ENCODE results near the gene CERS3. TPM values are rescaled to one million over a fixed set of nuclear protein-coding genes. Genes with fewer than 3 reads are reported as not detected.

The CERS3 gene
- total RNA-seq, 4 donors from 2014 or later: 0.11 TPM; not detected in 3

DNA sequence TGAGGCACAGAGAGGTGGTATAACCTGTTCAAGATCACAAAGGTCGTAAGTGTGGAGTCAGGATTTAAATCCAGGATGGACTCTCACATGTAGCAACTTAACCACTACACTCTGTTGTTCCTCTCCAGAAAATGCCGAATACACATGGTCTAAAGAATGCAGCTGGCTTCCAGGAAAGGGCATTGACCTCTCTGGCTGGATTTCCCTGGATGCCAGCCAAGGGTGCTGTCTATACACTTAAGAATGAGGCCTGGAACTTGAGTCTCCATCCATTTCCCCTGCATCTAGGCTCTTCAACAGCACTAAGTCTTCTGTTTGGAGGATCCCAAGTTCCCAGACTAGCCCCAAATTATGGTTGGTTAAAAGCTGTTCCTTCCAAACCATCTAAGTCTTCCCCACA lies 60.5 kb downstream of the CERS3 start:
- Histone ChIP-seq H3K4me1 (peaks cover 0 to 21% (median 11%) of the 10 kb centered on the region in 4 donors), H3K36me3 (no peaks in the 10 kb centered on the region), H3K27me3 (no peaks in the 10 kb centered on the region), H3K27ac (replicated peaks in 1 of 4) (no peak overlapping the region), H3K4me3 (no peak overlapping the region), H3K9me3 (peaks cover 0 to under 1% (median 0%) of the 10 kb centered on the region in 4 donors)
- TF ChIP-seq POLR2A (IDR thresholded peaks at IDR 0.05; ENCODE audit: low read depth): no peak
- TF ChIP-seq, protein P1, sequence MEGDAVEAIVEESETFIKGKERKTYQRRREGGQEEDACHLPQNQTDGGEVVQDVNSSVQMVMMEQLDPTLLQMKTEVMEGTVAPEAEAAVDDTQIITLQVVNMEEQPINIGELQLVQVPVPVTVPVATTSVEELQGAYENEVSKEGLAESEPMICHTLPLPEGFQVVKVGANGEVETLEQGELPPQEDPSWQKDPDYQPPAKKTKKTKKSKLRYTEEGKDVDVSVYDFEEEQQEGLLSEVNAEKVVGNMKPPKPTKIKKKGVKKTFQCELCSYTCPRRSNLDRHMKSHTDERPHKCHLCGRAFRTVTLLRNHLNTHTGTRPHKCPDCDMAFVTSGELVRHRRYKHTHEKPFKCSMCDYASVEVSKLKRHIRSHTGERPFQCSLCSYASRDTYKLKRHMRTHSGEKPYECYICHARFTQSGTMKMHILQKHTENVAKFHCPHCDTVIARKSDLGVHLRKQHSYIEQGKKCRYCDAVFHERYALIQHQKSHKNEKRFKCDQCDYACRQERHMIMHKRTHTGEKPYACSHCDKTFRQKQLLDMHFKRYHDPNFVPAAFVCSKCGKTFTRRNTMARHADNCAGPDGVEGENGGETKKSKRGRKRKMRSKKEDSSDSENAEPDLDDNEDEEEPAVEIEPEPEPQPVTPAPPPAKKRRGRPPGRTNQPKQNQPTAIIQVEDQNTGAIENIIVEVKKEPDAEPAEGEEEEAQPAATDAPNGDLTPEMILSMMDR (IDR thresholded peaks at IDR 0.05): no peak
- no peak for TF ChIP-seq POLR2AphosphoS5 (IDR thresholded peaks at IDR 0.05)
- TF ChIP-seq EP300 (IDR thresholded peaks at IDR 0.05): no peak
- WGBS: 43% methylated on average over 2 of the region's 2 CpGs
- intact Hi-C loops (cut with DNase I): no loop called here
- DNase-seq (ENCODE audit: extremely low spot score): no peak

DNA sequence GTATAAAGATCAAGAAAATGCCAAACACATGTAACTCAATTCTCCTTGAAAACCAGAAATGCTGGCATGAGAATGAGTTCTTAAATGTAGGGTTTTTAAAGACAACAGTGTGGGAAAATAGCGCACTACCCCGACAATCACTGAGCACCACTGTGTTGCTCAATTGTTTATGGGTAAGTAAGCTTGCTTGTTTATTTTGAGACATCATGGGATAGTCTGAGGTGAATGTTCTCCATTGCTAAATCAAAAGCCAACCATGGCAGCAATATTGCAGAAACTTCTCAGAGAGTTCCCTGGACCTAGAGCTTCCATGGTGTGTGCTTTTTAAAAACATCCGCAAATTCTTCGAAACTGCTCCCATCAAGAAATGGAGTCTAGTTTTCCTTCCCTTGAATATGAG lies 62.7 kb downstream of the CERS3 start:
- WGBS: 60% methylated on average over 4 of the region's 4 CpGs
- TF ChIP-seq POLR2AphosphoS5 (IDR thresholded peaks at IDR 0.05) (no peak), EP300 (IDR thresholded peaks at IDR 0.05) (no peak), POLR2A (IDR thresholded peaks at IDR 0.05; ENCODE audit: low read depth) (no peak)
- TF ChIP-seq, protein P1 (IDR thresholded peaks at IDR 0.05): no peak
- H3K27ac ChIP-seq (replicated peaks in 1 of 4): no peak overlapping the region
- H3K4me3 ChIP-seq: no peak overlapping the region
- no peak for DNase-seq (ENCODE audit: extremely low spot score)
- no peaks in the 10 kb centered on the region for H3K9me3 ChIP-seq
- intact Hi-C loops (cut with DNase I): no loop called here
- H3K27me3 ChIP-seq: no peaks in the 10 kb centered on the region
- H3K36me3 ChIP-seq: no peaks in the 10 kb centered on the region
- H3K4me1 ChIP-seq: peaks cover 0 to 11% (median 7%) of the 10 kb centered on the region in 4 donors

DNA sequence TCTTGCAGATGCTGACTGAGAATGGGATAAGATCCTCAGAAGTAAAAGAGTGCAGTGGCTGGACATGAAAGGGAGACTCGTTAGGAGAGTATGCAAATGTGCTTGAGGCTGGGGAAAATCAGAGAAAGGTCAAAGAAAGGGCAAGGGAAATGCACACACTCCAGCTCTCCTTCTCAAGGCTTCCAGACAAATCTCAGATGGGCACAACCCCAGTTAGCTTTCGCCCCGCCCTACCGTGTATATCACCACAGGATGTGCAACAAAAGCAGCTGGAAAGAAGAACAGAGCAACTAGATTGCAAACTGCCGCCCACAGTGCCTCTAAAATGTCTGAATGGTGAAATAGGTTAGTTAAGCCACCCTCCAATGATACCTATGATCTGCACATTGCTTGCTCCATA lies 63.9 kb downstream of the CERS3 start:
- Histone ChIP-seq H3K4me3 (no peak overlapping the region), H3K27ac (replicated peaks in 1 of 4) (no peak overlapping the region), H3K36me3 (no peaks in the 10 kb centered on the region), H3K27me3 (no peaks in the 10 kb centered on the region), H3K9me3 (no peaks in the 10 kb centered on the region), H3K4me1 (peaks cover 0 to 11% (median 7%) of the 10 kb centered on the region in 4 donors)
- TF ChIP-seq POLR2A (IDR thresholded peaks at IDR 0.05; ENCODE audit: low read depth) (no peak), EP300 (IDR thresholded peaks at IDR 0.05) (no peak), POLR2AphosphoS5 (IDR thresholded peaks at IDR 0.05) (no peak)
- TF ChIP-seq, protein P1 (IDR thresholded peaks at IDR 0.05): no peak
- no peak for DNase-seq (ENCODE audit: extremely low spot score)
- WGBS: 57% methylated on average over 4 of the region's 5 CpGs
- intact Hi-C loops (cut with DNase I): no loop called here

DNA sequence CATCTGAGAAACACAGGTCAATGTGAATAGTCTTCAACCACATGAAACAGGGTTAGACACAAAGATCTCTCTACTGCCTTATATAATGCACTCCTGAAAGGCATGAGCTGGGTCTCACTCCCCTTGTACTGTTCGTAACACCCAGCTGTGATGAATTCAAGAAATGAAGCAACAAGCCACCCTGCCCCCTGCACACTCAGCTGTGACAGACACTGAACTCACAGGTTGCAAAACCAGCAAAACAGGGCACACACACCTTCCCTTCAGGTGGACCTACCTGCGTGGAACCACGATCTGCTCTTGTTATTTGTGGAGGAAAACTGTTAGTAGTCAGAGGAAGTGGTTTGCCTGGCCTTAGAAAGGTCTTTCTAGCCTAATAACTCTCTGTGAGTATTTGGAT lies 64.5 kb downstream of the CERS3 start:
- H3K27me3 ChIP-seq: no peaks in the 10 kb centered on the region
- H3K9me3 ChIP-seq: no peaks in the 10 kb centered on the region
- intact Hi-C loops (cut with DNase I): no loop called here
- H3K36me3 ChIP-seq: no peaks in the 10 kb centered on the region
- 86% methylated on average over 3 of the region's 3 CpGs for WGBS
- no peak for DNase-seq (ENCODE audit: extremely low spot score)
- H3K4me1 ChIP-seq: peaks cover 0 to 11% (median 7%) of the 10 kb centered on the region in 4 donors
- TF ChIP-seq, protein P1 (IDR thresholded peaks at IDR 0.05): no peak
- TF ChIP-seq EP300 (IDR thresholded peaks at IDR 0.05) (no peak), POLR2AphosphoS5 (IDR thresholded peaks at IDR 0.05) (no peak), POLR2A (IDR thresholded peaks at IDR 0.05; ENCODE audit: low read depth) (no peak)
- no peak overlapping the region for H3K27ac ChIP-seq (replicated peaks in 1 of 4)
- no peak overlapping the region for H3K4me3 ChIP-seq

DNA sequence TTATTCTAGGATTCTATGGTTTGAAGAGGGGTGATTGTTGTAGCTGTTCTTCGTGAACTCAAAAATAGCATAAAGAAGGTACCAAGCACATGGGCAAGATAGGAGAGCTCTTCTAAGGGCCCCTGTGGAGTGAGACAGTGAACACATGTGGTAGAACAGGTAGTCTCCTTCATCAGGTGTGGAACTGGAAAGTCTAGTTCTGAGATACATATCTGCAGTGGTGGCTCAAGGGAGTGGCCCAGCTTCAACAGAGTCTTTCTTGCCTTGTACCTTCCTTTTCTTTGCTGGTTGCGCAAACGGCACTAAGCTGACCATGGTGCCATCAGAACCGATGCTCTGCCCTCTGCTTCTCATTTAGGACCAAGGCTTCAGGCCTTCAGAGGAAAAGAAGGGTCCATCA lies 65.2 kb downstream of the CERS3 start:
- no peak for DNase-seq (ENCODE audit: extremely low spot score)
- no peaks in the 10 kb centered on the region for H3K36me3 ChIP-seq
- intact Hi-C loops (cut with DNase I): no loop called here
- peaks cover 0 to 6% (median 4%) of the 10 kb centered on the region in 4 donors for H3K4me1 ChIP-seq
- 97% methylated on average over 4 of the region's 4 CpGs for WGBS
- peaks cover 0 to 6% (median 0%) of the 10 kb centered on the region in 4 donors for H3K9me3 ChIP-seq
- no peak overlapping the region for H3K4me3 ChIP-seq
- H3K27me3 ChIP-seq: no peaks in the 10 kb centered on the region
- no peak overlapping the region for H3K27ac ChIP-seq (replicated peaks in 1 of 4)
- TF ChIP-seq, protein P1 (IDR thresholded peaks at IDR 0.05): no peak
- no peak for TF ChIP-seq POLR2AphosphoS5 (IDR thresholded peaks at IDR 0.05)
- no peak for TF ChIP-seq POLR2A (IDR thresholded peaks at IDR 0.05; ENCODE audit: low read depth)
- TF ChIP-seq EP300 (IDR thresholded peaks at IDR 0.05): no peak

All from esophagus muscularis mucosa (tissue), 4 donors.